Stomach (tissue), 9 donors: ENCODE results near the gene NEUROD1. TPM values are rescaled to one million over a fixed set of nuclear protein-coding genes. Genes with fewer than 3 reads are reported as not detected.

ENCODE experiments used
- DNase-seq, 2 donors: peaks; one replicate each; pipeline versions ENCODE4 v3.0.0 to v3.0.0-alpha.2; 2013 to 2019
- H3K27ac ChIP-seq, 5 donors: fragments of 200-600 bp in 4 of 5; sonication (generic) in 4 of 5; one replicate each; pipeline ENCODE4 v1.5.1; 2013 to 2019; ENCODE audit warnings: mild to moderate bottlenecking in 1 of 5, moderate library complexity in 1 of 5
- H3K27me3 ChIP-seq, 3 donors: fragments of 200-600 bp; sonication (generic); one replicate each; pipeline ENCODE4 v1.5.1; 2017 to 2019; ENCODE audit warnings: mixed run types in 1 of 3
- H3K36me3 ChIP-seq, 4 donors: fragments of 200-600 bp; sonication (generic); 1 replicate in 3 of 4; 2 replicates in 1 of 4; pipeline ENCODE4 v1.5.1; 2016 to 2019
- H3K4me1 ChIP-seq, 4 donors: fragments of 200-600 bp; sonication (generic); one replicate each; pipeline ENCODE4 v1.5.1; 2016 to 2019
- H3K4me3 ChIP-seq, 4 donors: fragments of 200-600 bp; sonication (generic) in 3 of 4; one replicate each; pipeline ENCODE4 v1.5.1; 2016 to 2019; ENCODE audit warnings: mild to moderate bottlenecking in 1 of 4
- H3K9me3 ChIP-seq, 4 donors: fragments of 200-600 bp; sonication (generic); one replicate each; pipeline ENCODE4 v1.5.1; 2016 to 2019
- CTCF ChIP-seq, 7 experiments: fragments of 450-650 bp in 4 of 7; fragments of 200-600 bp in 3 of 7; sonication (generic) in 3 of 7; IDR thresholded peaks; one replicate each; pipeline ENCODE4 v1.5.1; 2016 to 2019; ENCODE audit warnings: antibody characterized with exemption in 7 of 7, control low read depth in 2 of 7, mild to moderate bottlenecking in 1 of 7
- EP300 ChIP-seq: sonication (generic); formaldehyde crosslinking; IDR thresholded peaks from one replicate; pipeline ENCODE4 v1.6.1; 2017; ENCODE audit warnings: antibody characterized with exemption
- POLR2A ChIP-seq, 4 donors: fragments of 450-650 bp; IDR thresholded peaks; one replicate each; pipeline ENCODE4 v1.6.1; 2016; ENCODE audit warnings: antibody characterized with exemption in 4 of 4, control low read depth in 2 of 4, mild to moderate bottlenecking in 1 of 4, moderate library complexity in 1 of 4
- POLR2AphosphoS5 ChIP-seq, 3 donors: sonication (generic); formaldehyde crosslinking; IDR thresholded peaks; one replicate each; pipeline ENCODE4 v1.6.1; 2016; ENCODE audit warnings: antibody characterized with exemption in 3 of 3
- WGBS, 5 donors: extraction: QIAGEN DNeasy Blood & Tissue Kit in 3 of 5; methylation state at CpG; one replicate each; pipeline versions ENCODE4 v1.1.5 to v1.1.7; 2013 to 2018; 5-methylcytosine and 5-hydroxymethylcytosine counted together
- intact Hi-C: fragments of 100-400 bp; cut with DNase I; formaldehyde crosslinking; loops from one replicate; pipeline ENCODE4 v1.15.1; 2023; ENCODE audit warnings: low total_unique reads
- polyA plus RNA-seq, 3 donors: library from polyadenylated mRNA; stranded (reverse); fragments of 200-250 nt; gene quantifications; one replicate each; pipeline ENCODE4 v1.2.3, GENCODE V29; 2013
- total RNA-seq, 5 donors: library from RNA; depleted of rRNA; stranded (reverse); fragments of >200 nt; gene quantifications; one replicate each; pipeline versions ENCODE4 v1.1.0 to v1.2.3, GENCODE V29; 2014 to 2016
- donor health status: healthy with polysubstance abuse.
- donor health status: Bipolar disorder and iron deficiency.
- donor health status: healthy.

The NEUROD1 gene
- total and polyA plus RNA-seq, 8 donors, result 0.55 to 3.6 (median 1.2) TPM; not detected in 3

GRCh38 chr2:181639686-181640085, 40.6 kb downstream of the NEUROD1 start:
- Histone ChIP-seq H3K36me3 (no peaks in the 10 kb centered on the region), H3K27ac (no peak overlapping the region), H3K4me1 (peaks cover 0 to 8% (median 0%) of the 10 kb centered on the region in 4 donors), H3K9me3 (no peaks in the 10 kb centered on the region), H3K4me3 (no peak overlapping the region), H3K27me3 (no peaks in the 10 kb centered on the region)
- DNase-seq, result no peak
- intact Hi-C loops, result no loop called here
- WGBS, 5 donors, result 0 to 41% (median 24%) methylated on average over 1 of the region's 1 CpG
- TF ChIP-seq POLR2A (IDR thresholded peaks at IDR 0.05), result no peak
- TF ChIP-seq EP300, result no peak
- no peak for TF ChIP-seq POLR2AphosphoS5 (IDR thresholded peaks at IDR 0.05)
- no peak for TF ChIP-seq CTCF (IDR thresholded peaks at IDR 0.05)

GRCh38 chr2:181632733-181633401, 47.5 kb downstream of the NEUROD1 start:
- Histone ChIP-seq H3K27me3 (no peaks in the 10 kb centered on the region), H3K36me3 (no peaks in the 10 kb centered on the region), H3K4me3 (no peak overlapping the region), H3K4me1 (no peaks in the 10 kb centered on the region), H3K9me3 (no peaks in the 10 kb centered on the region), H3K27ac (no peak overlapping the region)
- TF ChIP-seq POLR2AphosphoS5 (IDR thresholded peaks at IDR 0.05) (no peak), EP300 (no peak), POLR2A (IDR thresholded peaks at IDR 0.05) (no peak), CTCF (IDR thresholded peaks at IDR 0.05) (no peak)
- intact Hi-C loops, result no loop called here
- WGBS, 5 donors, result 83 to 94% (median 90%) methylated on average over 4 of the region's 4 CpGs
- DNase-seq, result no peak

- intact Hi-C loops, result no loop called here
- peak in 1 of 2 donors; percentile 24 for DNase-seq
- no peaks in the 10 kb centered on the region for H3K36me3 ChIP-seq
- H3K4me1 ChIP-seq, result no peaks in the 10 kb centered on the region
- no peaks in the 10 kb centered on the region for H3K27me3 ChIP-seq
- no peak for TF ChIP-seq CTCF (IDR thresholded peaks at IDR 0.05)
- TF ChIP-seq POLR2AphosphoS5 (IDR thresholded peaks at IDR 0.05), result no peak
- TF ChIP-seq EP300, result no peak
- no peak for TF ChIP-seq POLR2A (IDR thresholded peaks at IDR 0.05)
- no peak overlapping the region for H3K4me3 ChIP-seq
- WGBS, 5 donors, result 78 to 85% (median 82%) methylated on average over 3 of the region's 3 CpGs
- H3K27ac ChIP-seq, result no peak overlapping the region
- H3K9me3 ChIP-seq, result no peaks in the 10 kb centered on the region
Measured at GRCh38 chr2:181628590-181629585, 51.4 kb downstream of the NEUROD1 start.

- 73 to 86% (median 84%) methylated on average over 3 of the region's 3 CpGs for WGBS, 5 donors
Measured at GRCh38 chr2:181627545-181627944, 52.8 kb downstream of the NEUROD1 start.

More at GRCh38 chr2:181627545-181627944, 52.8 kb downstream of the NEUROD1 start:
- DNase-seq, result no peak
- no peaks in the 10 kb centered on the region for H3K4me1 ChIP-seq
- intact Hi-C loops, result no loop called here
- H3K27ac ChIP-seq, result no peak overlapping the region
- no peak for TF ChIP-seq POLR2A (IDR thresholded peaks at IDR 0.05)
- TF ChIP-seq POLR2AphosphoS5 (IDR thresholded peaks at IDR 0.05), result no peak
- no peak for TF ChIP-seq CTCF (IDR thresholded peaks at IDR 0.05)
- no peak for TF ChIP-seq EP300
- no peaks in the 10 kb centered on the region for H3K9me3 ChIP-seq
- H3K27me3 ChIP-seq, result no peaks in the 10 kb centered on the region
- no peaks in the 10 kb centered on the region for H3K36me3 ChIP-seq
- H3K4me3 ChIP-seq, result no peak overlapping the region
